Keratinocyte (primary cell): ENCODE data around the gene TSSC4. TPM values are rescaled to one million over a fixed set of nuclear protein-coding genes. Genes with fewer than 3 reads are reported as not detected.
"Not testable (repeated sequence)": the region's sequence is repeated elsewhere in the genome, so short reads cannot be mapped to it uniquely, and the experiment has no call there.

Experiments used
- DNase-seq: peaks from one replicate; pipeline ENCODE4 v3.0.0-alpha.2; 2011; ENCODE audit warnings: low read depth, missing footprints, low spot score
- FAIRE-seq: peaks from 2 replicates; lab custom pipeline; 2011; peaks lifted over from hg19 to GRCh38; lab: Jason Lieb, UNC
- H2AFZ ChIP-seq: 2 replicates; pipeline ENCODE4 v1.6.0; 2012; ENCODE audit warnings: low read length, control low read depth, inconsistent platforms; ENCODE audit not compliant: control insufficient read depth
- H3K27ac ChIP-seq: 2 replicates; pipeline ENCODE4 v1.5.1; 2011; ENCODE audit warnings: low read length; ENCODE audit not compliant: control insufficient read depth, insufficient read depth
- H3K27me3 ChIP-seq: 3 replicates; pipeline ENCODE4 v1.6.0; 2011; ENCODE audit warnings: low read length; ENCODE audit not compliant: control insufficient read depth, insufficient read depth; ENCODE audit errors: extremely low read depth
- H3K36me3 ChIP-seq, 2 experiments: 2 replicates in 1 of 2; 3 replicates in 1 of 2; pipeline ENCODE4 v1.5.1; 2011; ENCODE audit warnings: low read length in 2 of 2, mild to moderate bottlenecking in 1 of 2; ENCODE audit not compliant: control insufficient read depth in 2 of 2, insufficient read depth in 2 of 2; ENCODE audit errors: extremely low read depth in 1 of 2
- H3K4me1 ChIP-seq: 3 replicates; pipeline ENCODE4 v1.5.1; 2011; ENCODE audit warnings: low read length; ENCODE audit not compliant: control insufficient read depth, insufficient read depth; ENCODE audit errors: extremely low read depth
- H3K4me2 ChIP-seq: 3 replicates; pipeline ENCODE4 v1.6.0; 2011; ENCODE audit warnings: low read depth, low read length; ENCODE audit not compliant: control insufficient read depth, insufficient read depth; ENCODE audit errors: extremely low read depth
- H3K4me3 ChIP-seq, 3 experiments: fragments of 200-600 bp in 1 of 3; sonication (generic) in 1 of 3; 2 replicates in 2 of 3; 3 replicates in 1 of 3; pipeline ENCODE4 v1.5.1; 2011 to 2016; ENCODE audit warnings: low read length in 3 of 3, mild to moderate bottlenecking in 3 of 3, control low read depth in 2 of 3, inconsistent platforms in 1 of 3, low read depth in 1 of 3, mixed read lengths in 1 of 3, mixed run types in 1 of 3, moderate library complexity in 1 of 3; ENCODE audit not compliant: control insufficient read depth in 2 of 3, insufficient read depth in 2 of 3; ENCODE audit errors: extremely low read depth in 1 of 3
- H3K79me2 ChIP-seq: 2 replicates; pipeline ENCODE4 v1.6.0; 2012; ENCODE audit warnings: low read length; ENCODE audit not compliant: control insufficient read depth, insufficient read depth
- H3K9ac ChIP-seq: 3 replicates; pipeline ENCODE4 v1.6.0; 2011; ENCODE audit warnings: low read length; ENCODE audit not compliant: control insufficient read depth, insufficient read depth; ENCODE audit errors: extremely low read depth
- H3K9me1 ChIP-seq: 3 replicates; pipeline ENCODE4 v1.6.0; 2011; ENCODE audit warnings: low read length; ENCODE audit not compliant: control insufficient read depth, insufficient read depth; ENCODE audit errors: extremely low read depth
- H3K9me3 ChIP-seq: 2 replicates; pipeline ENCODE4 v1.5.1; 2012; ENCODE audit warnings: low read depth, low read length; ENCODE audit not compliant: control insufficient read depth
- H4K20me1 ChIP-seq: 3 replicates; pipeline ENCODE4 v1.6.0; 2011; ENCODE audit warnings: low read length; ENCODE audit not compliant: control insufficient read depth, insufficient read depth; ENCODE audit errors: extremely low read depth
- CTCF ChIP-seq, 3 experiments: IDR thresholded peaks in 1 of 3; conservative IDR thresholded peaks in 1 of 3; optimal IDR thresholded peaks in 1 of 3; 2 replicates in 2 of 3; 3 replicates in 1 of 3; pipeline versions ENCODE3 to v1.5.1; 2011; ENCODE audit warnings: low read length in 3 of 3, mild to moderate bottlenecking in 3 of 3, moderate library complexity in 2 of 3, control low read depth in 1 of 3, inconsistent platforms in 1 of 3; ENCODE audit not compliant: insufficient read depth in 2 of 3; ENCODE audit errors: extremely low read depth in 1 of 3
- EZH2 ChIP-seq: IDR thresholded peaks from one replicate; pipeline ENCODE4 v1.6.1; 2012; ENCODE audit warnings: inconsistent platforms, mild to moderate bottlenecking, low read length, moderate library complexity
- dilution Hi-C: fragments of 300-500 bp; cut with MboI; formaldehyde crosslinking; loops from one replicate; pipeline ENCODE4 v1.7.0; 2020; ENCODE audit warnings: low sequenced_read_pairs; ENCODE audit not compliant: extremely low pct_ligation_motif_present
- polyA plus RNA-seq, 5 experiments: library from polyadenylated mRNA; depleted of rRNA in 3 of 5; stranded (reverse) in 3 of 5; stranded (forward) in 1 of 5; unstranded in 1 of 5; fragments of >200 nt; gene quantifications; 1 replicate in 1 of 5; 2 replicates in 3 of 5; 3 replicates in 1 of 5; pipeline versions ENCODE4 v1.2.1 to v1.2.3, GENCODE V29; 2011 to 2012; ENCODE audit warnings: missing spikeins in 2 of 5, low read depth in 1 of 5, low replicate concordance in 1 of 5

TSSC4 gene
- polyA plus RNA-seq, 1 donor (not counting 4 experiments of a cell fraction or from before 2014, with no cell fraction given): 15.9 TPM

- Histone ChIP-seq H3K4me2 (no peak overlapping the region), H3K4me3 (no peak overlapping the region), H3K9me1 (no peaks in the 10 kb centered on the region), H3K9me3 (no peaks in the 10 kb centered on the region), H3K4me1 (no peaks in the 10 kb centered on the region), H2AFZ (no peak overlapping the region), H3K27me3 (no peaks in the 10 kb centered on the region), H3K36me3 (no peaks in the 10 kb centered on the region), H4K20me1 (no peaks in the 10 kb centered on the region), H3K27ac (no peak overlapping the region), H3K9ac (no peak overlapping the region), H3K79me2 (no peaks in the 10 kb centered on the region)
- FAIRE-seq (no peak), DNase-seq (no peak)
- dilution Hi-C loops: no loop called here
- TF ChIP-seq CTCF (optimal IDR thresholded peaks at IDR 0.05 in 1 of 3, IDR thresholded peaks at IDR 0.05 in 1 of 3, conservative IDR thresholded peaks at IDR 0.05 in 1 of 3; ENCODE audit: extremely low read depth in 1 of 3, insufficient read depth in 2 of 3, low read length in 3 of 3): no peak
- no peak for TF ChIP-seq EZH2
Measured at GRCh38 chr11:2357246-2357645, 43.3 kb upstream of the TSSC4 start.

DNA sequence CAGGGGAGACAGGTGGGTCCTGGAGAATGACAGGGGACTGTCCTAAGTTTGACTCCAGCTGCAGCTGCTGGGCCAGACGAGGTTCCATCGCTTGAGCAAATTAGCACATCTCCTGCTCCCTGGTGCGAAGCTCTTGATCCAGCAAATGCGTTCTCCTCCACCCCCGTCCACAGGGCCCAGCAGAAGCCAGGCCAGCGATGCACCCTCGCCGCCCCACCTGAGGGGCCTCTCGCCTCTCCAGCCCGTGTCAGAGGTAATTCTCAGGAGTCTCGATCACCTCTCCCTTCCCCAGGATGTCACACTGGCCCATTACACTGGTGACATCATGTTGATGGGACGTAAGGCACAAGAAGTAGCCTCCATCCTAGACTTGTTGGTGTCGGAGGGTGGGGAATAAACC is 42.9 kb upstream of the TSSC4 start:
- H2AFZ ChIP-seq, H3K4me2 ChIP-seq, H3K4me1 ChIP-seq, H3K9me1 ChIP-seq, H3K27me3 ChIP-seq, H3K4me3 ChIP-seq, H3K79me2 ChIP-seq, H3K36me3 ChIP-seq, DNase-seq, H3K27ac ChIP-seq, FAIRE-seq, H3K9me3 ChIP-seq, dilution Hi-C loops, H3K9ac ChIP-seq, H4K20me1 ChIP-seq: not testable (repeated sequence)

DNA sequence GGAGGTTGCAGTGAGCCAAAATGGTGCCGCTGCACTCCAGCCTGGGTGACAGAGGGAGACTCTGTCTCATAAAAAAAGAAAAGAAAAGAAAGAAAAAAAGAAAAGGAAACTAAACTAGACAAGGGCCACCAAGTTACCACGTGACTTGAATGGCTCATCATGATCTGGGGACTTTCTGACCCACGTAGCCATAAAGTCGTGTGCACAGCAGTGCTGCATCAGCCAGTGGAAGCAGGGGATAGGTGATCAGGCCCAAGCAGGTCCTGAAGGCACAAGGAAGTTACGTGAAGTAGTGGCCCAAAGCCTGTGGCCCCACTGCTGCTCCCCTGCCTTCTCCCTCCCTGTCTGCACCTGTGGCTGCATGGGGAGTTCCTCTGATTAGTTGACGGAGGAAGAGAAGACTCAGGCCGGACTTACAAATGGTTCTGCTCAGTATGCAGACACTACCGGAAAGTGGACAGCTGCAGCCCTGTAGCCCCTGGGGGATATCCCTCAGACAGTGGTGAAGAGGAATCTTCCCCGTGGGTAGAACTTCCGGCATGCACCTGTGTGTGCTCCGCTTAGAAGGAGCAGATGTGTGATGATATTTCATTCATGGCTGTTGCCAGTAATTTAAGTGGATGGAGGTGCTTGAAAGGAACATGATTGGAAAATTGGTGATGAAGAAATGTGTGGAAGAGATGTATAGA is 41.7 kb upstream of the TSSC4 start:
- dilution Hi-C loops: no loop called here
- Histone ChIP-seq H4K20me1 (no peaks in the 10 kb centered on the region), H2AFZ (no peak overlapping the region), H3K4me3 (no peak overlapping the region), H3K9ac (no peak overlapping the region), H3K4me1 (no peaks in the 10 kb centered on the region), H3K27ac (no peak overlapping the region), H3K36me3 (no peaks in the 10 kb centered on the region), H3K27me3 (no peaks in the 10 kb centered on the region), H3K79me2 (no peaks in the 10 kb centered on the region), H3K9me1 (no peaks in the 10 kb centered on the region), H3K4me2 (no peak overlapping the region), H3K9me3 (no peaks in the 10 kb centered on the region)
- FAIRE-seq (no peak), DNase-seq (no peak)
- no peak for TF ChIP-seq CTCF (optimal IDR thresholded peaks at IDR 0.05 in 1 of 3, IDR thresholded peaks at IDR 0.05 in 1 of 3, conservative IDR thresholded peaks at IDR 0.05 in 1 of 3; ENCODE audit: extremely low read depth in 1 of 3, insufficient read depth in 2 of 3, low read length in 3 of 3)
- TF ChIP-seq EZH2: no peak
